Measurements from ENCODE around the gene SIAE.

SIAE gene

GRCh38 chr11:124592627-124593026 is 80.9 kb downstream of the SIAE start:
- Mint-ChIP-seq H3K27ac (no peak overlapping the region), H3K4me1 (no peaks in the 10 kb centered on the region), H3K4me3 (no peak overlapping the region), H3K9me3 (no peaks in the 10 kb centered on the region), H3K36me3 (ENCODE audit: low read depth) (no peaks in the 10 kb centered on the region), H3K27me3 (ENCODE audit: low read depth) (peaks cover 6% of the 10 kb centered on the region)
- no peak for TF ChIP-seq CTCF (IDR thresholded peaks at IDR 0.05; ENCODE audit: unreplicated experiment in 3 of 3)

GRCh38 chr11:124591430-124591829 is 82.1 kb downstream of the SIAE start:
- Mint-ChIP-seq H3K27me3 (ENCODE audit: low read depth) (no peaks in the 10 kb centered on the region), H3K9me3 (no peaks in the 10 kb centered on the region), H3K4me3 (no peak overlapping the region), H3K4me1 (no peaks in the 10 kb centered on the region), H3K27ac (no peak overlapping the region), H3K36me3 (ENCODE audit: low read depth) (no peaks in the 10 kb centered on the region)
- no peak for TF ChIP-seq CTCF (IDR thresholded peaks at IDR 0.05; ENCODE audit: unreplicated experiment in 3 of 3)

- Mint-ChIP-seq H3K4me3 (no peak overlapping the region), H3K27me3 (ENCODE audit: low read depth) (no peaks in the 10 kb centered on the region), H3K4me1 (no peaks in the 10 kb centered on the region), H3K9me3 (no peaks in the 10 kb centered on the region), H3K27ac (no peak overlapping the region), H3K36me3 (ENCODE audit: low read depth) (no peaks in the 10 kb centered on the region)
- TF ChIP-seq CTCF (IDR thresholded peaks at IDR 0.05; ENCODE audit: unreplicated experiment in 3 of 3), result peak; percentile 56 to 64 (median 60)
Measured at GRCh38 chr11:124586238-124586860, 87.2 kb downstream of the SIAE start.

- TF ChIP-seq CTCF (IDR thresholded peaks at IDR 0.05; ENCODE audit: unreplicated experiment in 3 of 3), result no peak
- Mint-ChIP-seq H3K27ac (no peak overlapping the region), H3K4me3 (no peak overlapping the region), H3K9me3 (no peaks in the 10 kb centered on the region), H3K27me3 (ENCODE audit: low read depth) (no peaks in the 10 kb centered on the region), H3K4me1 (no peaks in the 10 kb centered on the region), H3K36me3 (ENCODE audit: low read depth) (no peaks in the 10 kb centered on the region)
Measured at GRCh38 chr11:124584681-124585372, 88.7 kb downstream of the SIAE start.

- Mint-ChIP-seq H3K4me1 (no peaks in the 10 kb centered on the region), H3K4me3 (no peak overlapping the region), H3K36me3 (ENCODE audit: low read depth) (no peaks in the 10 kb centered on the region), H3K27me3 (ENCODE audit: low read depth) (no peaks in the 10 kb centered on the region), H3K9me3 (no peaks in the 10 kb centered on the region), H3K27ac (no peak overlapping the region)
- TF ChIP-seq CTCF (IDR thresholded peaks at IDR 0.05; ENCODE audit: unreplicated experiment in 3 of 3), result no peak
Measured at GRCh38 chr11:124583781-124584180, 89.8 kb downstream of the SIAE start.

Data from nephron (organoid).